GM12873 (cell line): ENCODE data around the gene CCDC71L.

Experiments
- CTCF ChIP-seq: IDR thresholded peaks from 2 replicates; pipeline ENCODE4 v1.5.1; 2012; ENCODE audit warnings: low read depth, mild to moderate bottlenecking, moderate library complexity, low read length, control low read depth; ENCODE audit not compliant: insufficient read depth; ENCODE audit errors: missing control alignments

The CCDC71L gene

DNA sequence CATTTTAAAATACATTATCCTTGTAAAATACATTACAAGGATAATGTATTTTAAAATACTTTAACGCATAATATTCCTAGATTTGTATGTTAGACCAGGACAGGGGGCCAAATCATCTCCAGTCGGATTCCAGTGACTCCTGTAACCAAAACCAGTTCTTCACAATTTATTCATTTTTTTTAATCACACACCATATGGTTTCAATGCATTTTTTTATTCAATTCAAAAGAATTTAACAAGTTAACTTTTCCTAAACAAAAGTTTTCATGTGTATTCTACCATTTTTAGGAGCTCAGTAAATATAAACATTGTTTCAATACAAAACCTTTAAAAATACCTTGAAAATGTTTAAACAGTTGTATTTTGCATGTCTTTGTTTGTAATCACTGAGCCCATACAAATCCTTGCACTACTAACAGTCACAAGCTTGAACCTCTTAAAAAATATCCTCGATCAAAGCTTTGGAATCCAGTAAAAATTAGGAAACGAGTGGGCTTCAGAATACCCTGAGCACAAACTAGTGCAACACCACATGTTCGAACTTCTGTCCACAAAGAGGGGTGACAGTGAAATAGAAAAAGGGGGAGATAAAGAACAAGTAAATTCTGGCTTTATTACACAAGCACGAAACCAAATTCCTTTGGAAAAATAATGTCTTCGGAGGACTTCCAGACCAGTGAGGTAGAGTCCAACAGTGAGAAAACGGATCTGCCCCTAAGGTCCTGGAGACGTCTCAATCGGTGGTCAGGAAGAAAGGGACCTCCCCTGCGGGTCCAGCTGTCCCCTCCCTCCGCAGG lies 1.6 kb downstream of the CCDC71L start:
- no peak for TF ChIP-seq CTCF

DNA sequence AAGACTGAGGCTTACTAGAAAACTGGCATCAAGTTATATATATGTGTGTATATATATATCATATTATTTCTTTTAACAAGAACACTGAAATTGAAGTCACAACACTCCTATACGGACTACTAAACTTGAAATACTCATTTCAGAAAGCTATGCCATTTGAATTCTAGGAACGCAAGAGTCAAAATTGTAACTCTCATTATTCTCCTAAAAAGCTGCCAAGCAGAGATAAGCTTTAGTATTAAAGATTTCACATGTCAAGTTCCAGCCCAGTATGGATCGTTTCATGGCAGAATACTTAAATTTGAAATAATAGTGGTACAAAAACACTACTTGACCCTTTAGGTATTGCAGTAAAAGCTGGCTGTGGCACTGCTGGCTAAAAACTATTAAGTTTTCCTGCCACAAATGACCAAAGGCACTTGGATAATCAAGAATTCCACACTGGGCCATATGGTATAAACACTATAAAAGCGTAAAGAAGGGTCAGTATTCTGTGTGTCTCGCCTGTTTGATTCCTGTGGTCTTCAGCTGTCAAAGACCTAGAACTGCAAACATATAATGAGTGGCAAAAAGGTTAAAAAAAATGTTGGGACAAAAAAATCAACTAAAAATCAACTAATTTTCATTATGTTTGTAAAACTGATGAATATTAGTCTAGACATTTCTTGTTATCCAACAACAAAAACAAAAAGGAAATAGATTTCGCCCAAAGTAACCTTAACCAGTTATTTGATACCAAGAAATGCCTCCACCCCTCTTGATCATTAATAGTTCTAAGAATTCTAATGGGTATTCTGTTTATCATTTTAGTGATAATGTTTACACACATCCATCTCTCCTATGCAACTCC lies 2.4 kb downstream of the CCDC71L start:
- TF ChIP-seq CTCF, result no peak

GRCh38 chr7:106657085-106657991 lies 3.6 kb downstream of the CCDC71L start:
- TF ChIP-seq CTCF, result no peak

- TF ChIP-seq CTCF, result no peak
Observed at GRCh38 chr7:106655703-106656498, 5.1 kb downstream of the CCDC71L start.

- no peak for TF ChIP-seq CTCF
Observed at GRCh38 chr7:106653488-106653887, 7.5 kb downstream of the CCDC71L start.

DNA sequence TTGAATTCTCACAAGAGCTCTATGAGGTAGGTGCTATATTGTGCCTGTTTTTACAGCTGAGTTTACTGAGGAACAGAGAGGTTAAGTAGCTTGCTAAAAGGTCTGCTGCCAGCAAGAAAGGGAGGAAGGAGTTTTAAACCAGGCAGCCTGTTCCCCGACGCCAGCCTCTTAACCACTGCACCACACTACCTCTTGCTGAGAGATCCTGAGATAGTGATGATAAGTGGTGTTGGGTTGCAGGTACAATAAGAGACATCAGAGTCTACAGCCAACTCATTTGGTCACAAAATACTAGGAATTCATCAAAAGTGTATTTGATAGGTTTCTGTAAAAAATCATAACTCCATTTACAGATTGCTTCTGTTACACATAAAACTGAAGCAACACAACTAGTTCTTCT lies 8.0 kb downstream of the CCDC71L start:
- TF ChIP-seq CTCF, result no peak
